Ramos (cell line): ENCODE data around the gene UBA1.

Source experiments
- in situ Hi-C: fragments of 300-500 bp; cut with MboI; formaldehyde crosslinking; loops from one replicate; pipeline ENCODE4 v1.14.3; 2022; ENCODE audit warnings: low sequenced_read_pairs; ENCODE audit not compliant: unreplicated experiment

The UBA1 gene

DNA sequence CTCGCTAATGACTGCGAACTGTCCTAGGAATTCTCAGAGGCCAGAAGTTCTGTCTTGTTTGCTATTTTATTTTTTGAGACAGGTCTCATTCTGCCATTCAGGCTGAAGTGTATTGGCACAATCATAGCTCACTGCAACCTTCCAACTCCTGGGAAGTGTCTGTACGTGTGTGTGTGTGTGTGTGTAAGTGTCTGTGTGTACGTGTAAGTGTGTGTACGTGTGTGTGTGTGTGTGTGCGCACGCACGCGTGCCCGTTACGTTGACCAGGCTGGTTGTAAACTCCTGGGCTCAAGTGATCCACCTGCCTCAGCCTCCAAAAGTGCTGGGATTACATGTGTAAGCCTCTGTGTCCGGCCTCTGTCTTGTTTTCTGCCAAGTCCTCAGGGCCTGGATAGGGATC lies 14.5 kb downstream of the UBA1 start:
- in situ Hi-C loops = loop anchor here (25.0 kb wide), 1 partner anchor 329 kb away; no protein-coding TSS in a partner anchor

DNA sequence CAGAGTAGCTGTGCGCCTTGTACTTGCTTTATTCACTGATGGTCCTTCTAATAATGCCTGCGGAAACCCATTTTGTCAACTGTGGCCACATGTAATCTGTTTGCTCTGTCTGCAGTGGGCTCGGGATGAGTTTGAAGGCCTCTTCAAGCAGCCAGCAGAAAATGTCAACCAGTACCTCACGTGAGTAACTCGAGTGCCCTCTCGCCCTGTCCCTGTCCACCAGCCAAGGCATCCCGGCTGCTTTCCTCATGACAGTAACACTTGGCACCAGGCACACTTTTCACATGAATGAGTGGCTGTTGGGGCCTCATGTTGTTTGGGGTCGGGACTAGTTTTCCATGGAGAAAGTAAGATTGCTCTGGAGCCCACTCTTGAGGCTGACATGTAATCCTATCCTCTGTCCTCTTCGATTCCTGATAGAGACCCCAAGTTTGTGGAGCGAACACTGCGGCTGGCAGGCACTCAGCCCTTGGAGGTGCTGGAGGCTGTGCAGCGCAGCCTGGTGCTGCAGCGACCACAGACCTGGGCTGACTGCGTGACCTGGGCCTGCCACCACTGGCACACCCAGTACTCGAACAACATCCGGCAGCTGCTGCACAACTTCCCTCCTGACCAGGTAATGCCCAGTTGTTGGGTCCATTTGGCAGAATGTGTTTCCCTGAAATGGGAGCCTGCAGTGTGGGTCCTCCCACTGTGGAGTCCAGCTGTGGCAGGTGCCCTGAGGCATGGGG lies 16.0 kb downstream of the UBA1 start:
- in situ Hi-C loops = loop anchor here (10.0 to 25.0 kb wide), 2 partner anchors 328 to 445 kb away; partner anchors contain the start of genes ELK1 and UXT

DNA sequence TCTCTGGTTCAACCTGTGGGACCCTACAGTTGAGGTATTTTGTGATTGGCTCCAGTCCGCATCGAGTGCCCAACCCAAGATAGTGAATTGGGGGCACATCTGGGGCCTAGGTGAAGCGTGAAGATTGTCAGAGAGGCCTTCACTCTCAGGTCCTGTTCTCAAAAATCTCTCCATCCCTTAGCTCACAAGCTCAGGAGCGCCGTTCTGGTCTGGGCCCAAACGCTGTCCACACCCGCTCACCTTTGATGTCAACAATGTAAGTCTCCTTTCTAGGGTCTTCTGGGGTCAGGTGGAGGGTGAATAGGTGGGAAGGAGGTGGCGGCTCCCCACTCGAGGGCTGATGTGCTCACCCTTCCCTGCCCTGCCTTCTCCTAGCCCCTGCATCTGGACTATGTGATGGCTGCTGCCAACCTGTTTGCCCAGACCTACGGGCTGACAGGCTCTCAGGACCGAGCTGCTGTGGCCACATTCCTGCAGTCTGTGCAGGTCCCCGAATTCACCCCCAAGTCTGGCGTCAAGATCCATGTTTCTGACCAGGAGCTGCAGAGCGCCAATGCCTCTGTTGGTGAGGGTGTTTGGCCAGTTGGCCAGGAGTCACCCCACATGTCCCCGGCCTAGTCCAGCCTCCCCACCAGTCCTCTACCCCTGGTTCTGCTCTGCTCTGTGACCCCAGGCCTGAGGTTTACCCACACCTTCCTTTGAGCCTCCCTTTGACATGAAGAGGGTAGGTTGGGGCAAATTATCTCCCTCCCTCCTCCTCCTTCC lies 17.2 kb downstream of the UBA1 start:
- in situ Hi-C loops = loop anchor here (10.0 to 25.0 kb wide), 2 partner anchors 326 to 444 kb away; partner anchors contain the start of genes ELK1 and UXT

DNA sequence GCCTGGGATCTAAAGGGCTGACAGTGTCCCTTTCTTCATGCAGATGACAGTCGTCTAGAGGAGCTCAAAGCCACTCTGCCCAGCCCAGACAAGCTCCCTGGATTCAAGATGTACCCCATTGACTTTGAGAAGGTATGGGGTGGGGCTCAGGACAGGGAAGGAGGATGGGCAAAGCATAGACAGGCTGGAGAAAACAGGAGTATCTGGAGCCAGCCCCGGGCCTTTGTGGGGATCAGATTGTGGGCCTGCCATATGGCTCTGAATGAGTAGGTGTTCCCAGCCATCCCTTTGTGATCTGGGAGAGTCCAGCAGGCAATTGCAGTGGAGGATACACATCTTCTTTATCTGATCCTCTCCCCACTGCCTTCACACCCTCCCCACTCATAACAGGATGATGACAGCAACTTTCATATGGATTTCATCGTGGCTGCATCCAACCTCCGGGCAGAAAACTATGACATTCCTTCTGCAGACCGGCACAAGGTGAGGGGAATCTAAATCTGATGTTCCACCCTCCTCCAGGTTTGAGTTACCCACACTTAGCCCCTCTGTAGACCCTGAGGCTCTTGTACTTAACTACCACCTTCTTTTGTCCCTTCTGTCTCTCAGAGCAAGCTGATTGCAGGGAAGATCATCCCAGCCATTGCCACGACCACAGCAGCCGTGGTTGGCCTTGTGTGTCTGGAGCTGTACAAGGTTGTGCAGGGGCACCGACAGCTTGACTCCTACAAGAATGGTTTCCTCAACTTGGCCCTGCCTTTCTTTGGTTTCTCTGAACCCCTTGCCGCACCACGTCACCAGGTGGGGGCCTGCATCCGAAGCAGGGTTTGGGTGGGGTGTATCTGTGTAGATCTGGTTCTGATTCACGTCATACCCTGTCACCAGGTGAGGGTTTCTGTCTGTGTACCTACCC lies 19.0 kb downstream of the UBA1 start:
- in situ Hi-C loops = loop anchor here (10.0 to 25.0 kb wide), 2 partner anchors 325 to 442 kb away; partner anchors contain the start of genes ELK1 and UXT

DNA sequence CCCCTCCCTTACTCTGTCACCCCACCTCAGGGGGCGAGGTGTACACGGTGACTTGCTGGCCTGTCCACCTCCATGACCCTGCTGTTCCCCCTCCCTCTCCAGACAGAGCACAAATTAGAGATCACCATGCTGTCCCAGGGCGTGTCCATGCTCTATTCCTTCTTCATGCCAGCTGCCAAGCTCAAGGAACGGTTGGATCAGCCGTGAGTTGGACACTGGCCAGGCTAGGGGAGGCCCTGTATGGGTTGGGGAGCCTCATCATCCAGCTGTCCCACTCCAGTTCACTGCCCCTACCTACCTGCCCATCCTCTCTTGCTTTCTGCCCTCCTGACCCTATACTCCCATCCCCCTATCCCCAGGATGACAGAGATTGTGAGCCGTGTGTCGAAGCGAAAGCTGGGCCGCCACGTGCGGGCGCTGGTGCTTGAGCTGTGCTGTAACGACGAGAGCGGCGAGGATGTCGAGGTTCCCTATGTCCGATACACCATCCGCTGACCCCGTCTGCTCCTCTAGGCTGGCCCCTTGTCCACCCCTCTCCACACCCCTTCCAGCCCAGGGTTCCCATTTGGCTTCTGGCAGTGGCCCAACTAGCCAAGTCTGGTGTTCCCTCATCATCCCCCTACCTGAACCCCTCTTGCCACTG lies 20.9 kb downstream of the UBA1 start:
- in situ Hi-C loops = loop anchor here (10.0 to 25.0 kb wide), 2 partner anchors 323 to 440 kb away; partner anchors contain the start of genes ELK1 and UXT

DNA sequence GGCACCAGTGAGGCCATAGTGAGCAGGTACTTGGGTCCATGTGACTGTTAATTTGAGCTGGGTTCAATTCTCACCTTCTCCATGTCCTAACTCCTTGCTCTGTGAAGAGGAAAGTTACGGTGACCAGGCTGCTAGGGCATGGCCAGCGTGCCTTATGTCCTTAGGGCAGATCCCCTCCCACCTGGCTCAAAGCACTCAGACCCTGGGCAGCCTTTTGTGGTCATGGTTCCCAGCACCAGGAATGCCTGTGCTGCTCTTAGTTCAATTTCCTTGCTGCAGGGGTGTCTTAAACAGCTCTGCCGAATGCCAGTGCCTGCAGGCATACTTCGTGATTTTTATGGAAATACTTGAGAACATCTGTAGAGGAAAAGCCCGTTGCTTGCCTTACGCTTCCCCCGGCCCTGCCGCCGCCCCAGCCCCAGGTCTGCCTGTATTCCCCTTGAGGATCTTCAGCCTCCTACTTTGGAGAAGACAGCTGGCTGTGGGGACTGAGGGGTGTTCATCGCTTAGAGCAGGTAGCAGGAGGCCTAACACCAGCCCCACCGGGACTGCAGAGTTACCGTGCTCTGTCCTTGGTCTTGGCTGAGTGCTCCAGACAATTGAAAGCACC lies 21.8 kb downstream of the UBA1 start:
- in situ Hi-C loops = loop anchor here (10.0 to 25.0 kb wide), 2 partner anchors 322 to 439 kb away; partner anchors contain the start of genes ELK1 and UXT

DNA sequence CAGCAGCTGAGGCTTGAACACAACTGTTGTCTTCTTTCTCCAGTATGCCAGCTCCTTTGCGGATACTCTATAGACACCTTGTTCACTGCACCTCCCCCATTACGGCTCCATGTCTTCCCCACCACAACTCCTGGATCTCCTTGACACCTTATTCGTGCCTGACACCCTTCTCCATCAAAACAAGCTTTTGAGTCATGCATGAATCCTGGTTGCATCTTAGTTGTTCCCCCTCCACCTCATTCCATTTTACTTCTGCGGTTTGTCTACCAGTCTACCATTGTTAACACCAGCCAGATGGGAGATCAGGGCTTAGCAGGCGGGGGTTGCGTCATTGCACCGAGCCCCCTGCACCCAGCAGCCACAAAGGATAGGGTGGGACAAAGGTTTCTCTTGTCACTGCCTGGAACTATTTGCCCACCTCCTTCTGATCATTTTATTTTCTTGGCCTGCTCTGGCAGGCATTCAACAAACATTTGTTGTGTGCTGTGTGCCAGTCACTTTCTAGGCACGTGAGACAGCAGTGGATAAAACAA lies 22.8 kb downstream of the UBA1 start:
- in situ Hi-C loops = loop anchor here (10.0 to 25.0 kb wide), 2 partner anchors 321 to 438 kb away; partner anchors contain the start of genes ELK1 and UXT

DNA sequence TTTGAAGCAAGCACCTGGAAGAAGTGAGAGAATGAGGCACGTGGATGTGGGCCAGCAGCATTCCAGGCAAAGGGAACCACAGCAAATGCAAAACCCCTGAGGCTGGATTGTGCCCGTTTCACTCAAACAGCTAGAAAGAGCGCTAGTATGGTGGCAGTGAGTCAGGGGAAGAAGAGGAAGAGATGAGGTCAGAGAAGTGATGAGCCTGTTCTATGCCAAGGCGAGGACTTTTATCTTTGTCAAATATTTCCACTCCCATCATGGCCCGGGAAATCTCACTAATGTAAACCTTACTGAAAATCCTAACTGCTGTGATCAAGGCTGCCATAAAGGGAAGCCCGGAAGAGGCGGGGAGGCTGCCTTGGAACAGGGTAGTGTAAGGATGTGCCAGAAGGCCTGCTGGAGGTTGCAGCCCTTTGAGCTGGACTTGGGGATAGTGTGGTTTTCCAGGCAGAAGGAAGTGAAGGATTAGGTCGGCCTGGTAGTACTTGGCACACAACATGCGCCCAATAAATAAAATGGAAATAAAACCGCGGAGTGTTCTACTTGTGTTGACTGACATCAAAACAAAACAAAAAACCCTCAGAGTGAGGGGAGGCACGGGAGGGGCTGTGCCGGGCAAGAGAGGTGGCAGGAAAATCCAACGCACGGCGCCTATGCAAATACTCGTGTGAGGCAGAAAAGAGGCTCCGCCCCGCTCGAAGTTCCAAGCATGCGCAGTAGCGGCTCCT lies 23.7 kb downstream of the UBA1 start:
- in situ Hi-C loops = loop anchor here (10.0 to 25.0 kb wide), 2 partner anchors 320 to 438 kb away; partner anchors contain the start of genes ELK1 and UXT

DNA sequence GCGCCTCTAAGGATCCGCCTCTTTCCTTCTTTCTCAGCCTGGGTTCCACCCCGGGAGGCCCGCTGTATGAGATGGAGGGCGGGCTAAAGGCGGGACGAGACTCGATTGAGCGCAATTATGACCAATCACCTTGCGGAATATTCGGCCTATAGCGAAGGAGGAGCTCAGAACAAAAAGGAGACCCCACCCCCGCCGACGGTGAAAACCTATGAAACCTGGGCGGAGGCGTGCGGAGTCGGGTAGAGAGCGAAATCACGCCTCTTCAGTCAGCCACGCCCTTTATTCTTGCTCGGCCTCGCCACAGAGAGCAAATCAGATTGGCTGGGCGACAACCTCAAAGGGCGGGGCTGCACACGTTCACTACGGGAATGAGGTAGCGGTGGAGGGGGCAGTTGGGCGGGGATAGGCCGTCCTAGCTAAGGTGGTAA lies 24.2 kb downstream of the UBA1 start:
- in situ Hi-C loops = loop anchor here (10.0 to 25.0 kb wide), 2 partner anchors 319 to 437 kb away; partner anchors contain the start of genes ELK1 and UXT

DNA sequence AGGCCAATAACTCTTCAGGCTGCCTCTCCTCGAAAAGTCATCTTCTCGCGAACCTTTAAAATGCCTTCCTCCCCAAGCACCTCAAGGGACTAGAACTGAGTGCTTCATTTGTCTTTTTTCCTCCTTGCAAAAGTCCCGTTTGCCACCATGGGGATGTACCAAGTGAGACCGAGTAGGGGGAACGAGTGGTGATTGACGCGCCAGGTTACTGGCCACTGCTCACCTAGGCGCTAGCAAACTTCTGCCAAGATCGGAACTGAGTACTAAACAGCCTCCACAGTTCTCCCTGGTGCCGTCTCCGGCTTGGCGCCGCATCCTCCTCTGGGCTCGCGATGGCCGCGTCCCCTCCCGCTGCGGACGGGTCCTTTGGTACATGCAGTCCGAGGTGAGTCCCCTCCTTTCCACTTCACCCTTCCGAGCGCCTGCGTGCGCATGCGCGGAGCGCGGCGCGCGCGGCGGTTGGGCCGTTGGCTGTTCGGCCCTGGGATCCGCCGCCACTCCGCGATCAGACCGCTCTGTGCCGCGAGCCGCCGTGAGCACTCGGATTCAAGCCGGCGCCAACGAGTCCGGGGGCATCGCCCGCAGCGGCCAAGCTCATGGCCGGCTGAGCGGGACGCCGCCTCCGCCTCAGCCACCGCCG lies 24.8 kb downstream of the UBA1 start, which contains the start of gene CDK16:
Gene CDK16, plus strand, starts transcription at position 402 of the 640 bp plus-strand sequence. CDS start 4,877 bp downstream, outside the sequence.
- in situ Hi-C loops = loop anchor here (10.0 to 25.0 kb wide), 2 partner anchors 319 to 436 kb away; partner anchors contain the start of genes ELK1 and UXT

DNA sequence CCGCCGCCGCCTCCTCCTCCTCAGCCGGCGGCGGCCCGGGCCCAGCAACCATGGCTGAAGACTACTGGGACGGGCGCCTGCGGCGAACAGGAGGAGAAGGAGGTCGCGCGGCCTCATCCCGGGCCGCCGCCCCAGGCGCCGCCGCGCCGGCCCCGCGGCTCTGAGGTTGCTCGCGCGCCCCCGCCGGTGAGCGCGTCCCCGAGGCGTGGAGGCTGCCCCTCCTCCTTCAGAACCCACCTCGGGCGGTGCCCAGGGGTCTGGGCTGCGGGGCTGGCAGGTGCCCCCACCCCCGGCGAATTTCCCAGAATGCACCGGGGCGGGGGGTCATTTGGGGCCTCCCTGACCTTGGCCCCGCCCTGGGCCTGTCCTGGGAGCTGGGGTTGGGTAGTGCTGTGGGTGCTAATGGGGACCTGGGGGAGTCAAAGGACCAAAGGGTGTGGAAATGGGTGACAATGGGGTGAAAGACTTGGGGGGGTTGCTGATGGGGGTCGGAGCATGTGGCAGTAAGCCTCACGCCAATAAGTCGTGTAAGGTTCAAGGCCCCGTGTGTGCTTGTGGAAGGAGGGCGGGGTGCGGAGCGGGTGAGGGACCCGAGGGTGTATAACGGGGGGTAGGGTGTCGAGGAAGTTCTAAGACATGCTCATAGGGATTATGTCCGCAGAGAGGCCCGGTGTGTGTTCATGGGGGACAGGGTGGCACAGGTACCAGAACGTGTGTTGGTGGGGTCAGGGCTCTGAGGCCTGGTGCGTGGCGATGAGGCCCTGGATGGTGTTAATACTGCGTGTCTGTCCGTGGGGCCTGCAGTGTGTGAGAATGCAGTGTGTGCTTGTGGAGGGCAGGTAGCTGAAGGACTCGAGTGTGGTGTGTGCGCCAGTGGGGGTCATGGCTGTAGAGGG lies 25.5 kb downstream of the UBA1 start:
- in situ Hi-C loops = loop anchor here (10.0 to 25.0 kb wide), 2 partner anchors 318 to 436 kb away; partner anchors contain the start of genes ELK1 and UXT

DNA sequence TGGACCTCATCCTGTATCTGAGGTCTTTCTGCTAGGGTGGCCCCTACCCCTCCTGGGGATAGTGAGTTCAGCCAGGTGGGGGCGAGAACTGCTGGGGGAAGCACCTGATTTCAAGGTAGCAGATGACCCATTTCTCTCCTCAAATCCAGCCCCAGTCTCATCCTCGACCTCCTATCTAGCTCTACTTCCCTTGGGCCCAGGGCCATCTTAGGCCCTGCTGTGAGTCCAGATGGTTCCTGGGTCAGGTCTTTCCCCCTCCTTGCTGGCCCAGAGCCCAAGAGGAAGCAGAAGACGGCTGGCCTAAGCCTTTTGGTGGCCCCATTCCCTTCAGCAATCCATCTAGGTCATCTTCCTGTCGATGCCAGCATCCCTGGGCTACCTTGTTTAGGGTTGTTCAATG lies 28.1 kb downstream of the UBA1 start:
- in situ Hi-C loops = loop anchor here (25.0 kb wide), 1 partner anchor 316 kb away; no protein-coding TSS in a partner anchor

DNA sequence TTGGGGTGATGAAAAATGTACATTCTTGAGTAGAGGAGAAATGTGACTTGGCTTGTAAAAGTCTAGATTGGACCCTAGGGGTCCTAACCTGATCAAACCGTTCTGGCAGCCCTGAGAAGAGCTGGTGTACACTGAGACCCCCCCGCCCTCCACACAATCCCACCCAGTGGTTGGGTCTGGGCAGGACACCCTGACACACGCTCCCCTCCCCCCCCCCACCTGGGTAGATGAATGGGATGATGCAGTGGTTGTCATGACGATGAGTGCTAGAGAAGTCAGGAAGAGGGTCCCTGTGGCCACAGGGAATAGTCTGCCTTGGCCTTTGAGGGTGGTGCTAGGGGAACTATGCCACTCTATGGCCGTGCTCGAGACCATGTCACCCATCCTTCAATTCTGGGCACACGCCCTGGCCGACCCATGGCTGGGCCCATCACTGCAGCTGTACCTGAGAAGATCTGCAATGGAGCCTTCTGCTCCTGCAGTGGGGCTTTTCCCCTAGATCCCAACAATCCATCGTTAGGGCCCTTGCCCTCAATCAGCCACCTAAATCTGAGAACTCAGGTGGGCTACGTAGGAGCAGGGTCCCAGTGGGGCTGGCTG lies 29.2 kb downstream of the UBA1 start:
- in situ Hi-C loops = loop anchor here (25.0 kb wide), 1 partner anchor 314 kb away; no protein-coding TSS in a partner anchor

DNA sequence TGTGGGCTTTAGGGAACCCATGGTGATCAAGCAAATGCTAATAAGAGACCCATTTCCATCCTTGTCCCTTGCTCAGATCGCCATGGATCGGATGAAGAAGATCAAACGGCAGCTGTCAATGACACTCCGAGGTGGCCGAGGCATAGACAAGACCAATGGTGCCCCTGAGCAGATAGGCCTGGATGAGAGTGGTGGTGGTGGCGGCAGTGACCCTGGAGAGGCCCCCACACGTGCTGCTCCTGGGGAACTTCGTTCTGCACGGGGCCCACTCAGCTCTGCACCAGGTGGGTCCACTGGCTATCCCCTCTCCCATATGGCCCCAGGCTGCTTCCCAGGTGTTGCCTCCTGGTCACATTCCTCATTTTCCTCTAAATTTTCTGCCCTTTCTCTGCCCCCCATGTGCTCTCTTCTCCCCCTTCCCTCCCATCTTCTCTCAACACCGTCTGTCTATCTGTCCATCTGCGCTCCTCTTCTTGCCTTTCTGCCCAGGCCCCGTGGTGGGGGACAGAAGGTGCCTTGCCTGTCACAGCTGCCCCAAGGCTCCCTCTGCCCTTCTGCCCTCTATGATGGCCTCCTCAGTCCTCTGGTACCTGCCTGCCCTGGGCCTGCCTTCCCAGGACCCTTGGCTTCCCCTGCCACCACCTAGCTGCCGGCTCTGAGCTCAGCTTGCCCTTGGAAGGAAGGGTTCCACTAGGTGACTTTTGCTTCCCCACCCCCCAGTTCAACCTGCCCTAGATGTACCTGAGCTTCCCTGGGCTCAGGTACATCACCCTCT lies 30.0 kb downstream of the UBA1 start:
- in situ Hi-C loops = loop anchor here (25.0 kb wide), 1 partner anchor 314 kb away; no protein-coding TSS in a partner anchor
